Activated naive CD4-positive, alpha-beta T cell treated with anti-CD3 and anti-CD28 coated beads for 36 hours (primary cell): ENCODE results near the gene RFTN2. TPM values are rescaled to one million over a fixed set of nuclear protein-coding genes. Genes with fewer than 3 reads are reported as not detected.
"Not testable (repeated sequence)": the region's sequence is repeated elsewhere in the genome, so short reads cannot be mapped to it uniquely, and the experiment has no call there.

Experiments
- CTCF ChIA-PET: fragments of 350-600 bp; sonication (Branson Sonifier 250); formaldehyde crosslinking; loops from one replicate; lab custom pipeline; 2021; ENCODE audit warnings: antibody characterized with exemption; lab: Charles Lee
- DNase-seq: peaks from one replicate; pipeline ENCODE4 v3.0.0-alpha.2; 2020
- H3K27ac Mint-ChIP-seq: one replicate; pipeline ENCODE4 v1.8.0; 2021; ENCODE audit warnings: mild to moderate bottlenecking, mixed read lengths
- H3K27me3 Mint-ChIP-seq: one replicate; pipeline ENCODE4 v1.8.0; 2021; ENCODE audit warnings: low read depth, mixed read lengths
- H3K36me3 Mint-ChIP-seq: one replicate; pipeline ENCODE4 v1.8.0; 2021; ENCODE audit warnings: low read depth, mixed read lengths
- H3K4me1 Mint-ChIP-seq: one replicate; pipeline ENCODE4 v1.8.0; 2021; ENCODE audit warnings: low read depth, mixed read lengths
- H3K4me3 Mint-ChIP-seq: one replicate; pipeline ENCODE4 v1.8.0; 2021; ENCODE audit warnings: mild to moderate bottlenecking, moderate library complexity, mixed read lengths
- H3K9me3 Mint-ChIP-seq: one replicate; pipeline ENCODE4 v1.8.0; 2021; ENCODE audit warnings: mixed read lengths
- intact Hi-C: fragments of 100-400 bp; cut with micrococcal nuclease; formaldehyde crosslinking; loops from one replicate; pipeline ENCODE4 v1.15.1; 2023
- total RNA-seq, 2 experiments: library from RNA; stranded (reverse); gene quantifications; one replicate each; pipeline ENCODE4 v1.2.3, GENCODE V29; 2021

Gene RFTN2
- total RNA-seq, result not detected

- Mint-ChIP-seq H3K4me3 (no peak within 1 kb of the TSS), H3K9me3 (no peaks in the 10 kb centered on the region), H3K27me3 (peaks cover 2% of the 10 kb centered on the region), H3K4me1 (no peaks in the 10 kb centered on the region), H3K36me3 (no peaks in the 10 kb centered on the region), H3K27ac (no peak within 1 kb of the TSS)
- no peak for DNase-seq
- intact Hi-C loops, result no loop called here
- CTCF ChIA-PET, result no interaction called here
These were observed at the start of gene RFTN2 for GRCh38 chr2:197675246-197675645. RFTN2 (minus strand) TSS chr2:197675587; CDS start chr2:197675458, 129 bp downstream.

GRCh38 chr2:197717863-197718262 is 42.5 kb upstream of the RFTN2 start:
- H3K27ac Mint-ChIP-seq, result no peak overlapping the region
- intact Hi-C loops, result no loop called here

GRCh38 chr2:197713271-197713670 is 37.9 kb upstream of the RFTN2 start:
- Mint-ChIP-seq H3K36me3 (peaks cover 33% of the 10 kb centered on the region), H3K4me3 (no peak overlapping the region), H3K4me1 (peaks cover 36% of the 10 kb centered on the region), H3K27ac (no peak overlapping the region), H3K9me3 (no peaks in the 10 kb centered on the region), H3K27me3 (no peaks in the 10 kb centered on the region)
- intact Hi-C loops, result no loop called here
- CTCF ChIA-PET, result no interaction called here
- DNase-seq, result no peak

More at GRCh38 chr2:197717863-197718262, 42.5 kb upstream of the RFTN2 start:
- no peaks in the 10 kb centered on the region for H3K9me3 Mint-ChIP-seq
- CTCF ChIA-PET, result no interaction called here
- DNase-seq, result no peak
- peaks cover 7% of the 10 kb centered on the region for H3K4me1 Mint-ChIP-seq
- no peaks in the 10 kb centered on the region for H3K27me3 Mint-ChIP-seq
- H3K4me3 Mint-ChIP-seq, result no peak overlapping the region
- peaks cover 10% of the 10 kb centered on the region for H3K36me3 Mint-ChIP-seq

GRCh38 chr2:197711578-197711977 is 36.2 kb upstream of the RFTN2 start:
- Mint-ChIP-seq H3K27ac (no peak overlapping the region), H3K4me3 (no peak overlapping the region), H3K27me3 (no peaks in the 10 kb centered on the region), H3K36me3 (peaks cover 34% of the 10 kb centered on the region), H3K9me3 (no peaks in the 10 kb centered on the region), H3K4me1 (peaks cover 46% of the 10 kb centered on the region)
- CTCF ChIA-PET, result interaction anchor here (1.0 to 1.6 kb wide), 3 partner anchors 67 to 96 kb away, joined by 3 to 5 read pairs (median 3); no protein-coding TSS in a partner anchor
- DNase-seq, result no peak
- intact Hi-C loops, result no loop called here

GRCh38 chr2:197710424-197711042 is 35.1 kb upstream of the RFTN2 start:
- CTCF ChIA-PET, result interaction anchor here (0.5 to 0.6 kb wide), 2 partner anchors 16 to 69 kb away, joined by 3 read pairs; no protein-coding TSS in a partner anchor
- Mint-ChIP-seq H3K27me3 (no peaks in the 10 kb centered on the region), H3K4me1 (peaks cover 45% of the 10 kb centered on the region), H3K27ac (no peak overlapping the region), H3K36me3 (peaks cover 34% of the 10 kb centered on the region), H3K4me3 (no peak overlapping the region), H3K9me3 (no peaks in the 10 kb centered on the region)
- intact Hi-C loops, result no loop called here
- DNase-seq, result no peak

GRCh38 chr2:197709140-197709539 is 33.8 kb upstream of the RFTN2 start:
- Mint-ChIP-seq H3K36me3 (peaks cover 28% of the 10 kb centered on the region), H3K4me3 (peak overlapping the region; percentile 19), H3K4me1 (peaks cover 46% of the 10 kb centered on the region)
- H3K27me3 Mint-ChIP-seq, H3K27ac Mint-ChIP-seq, H3K9me3 Mint-ChIP-seq, DNase-seq: not testable (repeated sequence)
- CTCF ChIA-PET, result interaction anchor here (0.8 to 1.3 kb wide), 2 partner anchors 77 to 418 kb away, joined by 3 read pairs; no protein-coding TSS in a partner anchor
- intact Hi-C loops, result loop anchor here (5.0 to 10.0 kb wide), 6 partner anchors 138 to 1748 kb away; partner anchors contain the start of genes PGAP1 and SATB2

GRCh38 chr2:197708331-197708730 is 32.9 kb upstream of the RFTN2 start:
- CTCF ChIA-PET, result interaction anchor here (1.3 to 3.8 kb wide), 2 partner anchors 71 to 419 kb away, joined by 3 to 22 read pairs; no protein-coding TSS in a partner anchor
- Mint-ChIP-seq H3K27ac (no peak overlapping the region), H3K4me3 (peak overlapping the region; percentile 62), H3K27me3 (no peaks in the 10 kb centered on the region), H3K36me3 (peaks cover 26% of the 10 kb centered on the region), H3K4me1 (peaks cover 49% of the 10 kb centered on the region), H3K9me3 (no peaks in the 10 kb centered on the region)
- intact Hi-C loops, result loop anchor here (1.0 to 10.0 kb wide), 7 partner anchors 139 to 1749 kb away; partner anchors contain the start of genes PGAP1 and SATB2
- no peak for DNase-seq

GRCh38 chr2:197707316-197708213 is 32.2 kb upstream of the RFTN2 start:
- peak overlapping the region; percentile 72 for H3K4me3 Mint-ChIP-seq
- H3K27me3 Mint-ChIP-seq, result no peaks in the 10 kb centered on the region
- CTCF ChIA-PET, result interaction anchor here (0.6 to 3.8 kb wide), 8 partner anchors 59 to 409 kb away, joined by 3 to 22 read pairs (median 3); no protein-coding TSS in a partner anchor
- peaks cover 42% of the 10 kb centered on the region for H3K4me1 Mint-ChIP-seq
- no peaks in the 10 kb centered on the region for H3K9me3 Mint-ChIP-seq
- DNase-seq, result no peak
- intact Hi-C loops, result loop anchor here (1.0 to 10.0 kb wide), 10 partner anchors 70 to 1750 kb away; partner anchors contain the start of genes PGAP1 and SATB2
- H3K27ac Mint-ChIP-seq, result no peak overlapping the region
- peaks cover 26% of the 10 kb centered on the region for H3K36me3 Mint-ChIP-seq

GRCh38 chr2:197706839-197707207 is 31.4 kb upstream of the RFTN2 start:
- DNase-seq, result no peak
- no peaks in the 10 kb centered on the region for H3K9me3 Mint-ChIP-seq
- no peaks in the 10 kb centered on the region for H3K27me3 Mint-ChIP-seq
- peak overlapping the region; percentile 72 for H3K4me3 Mint-ChIP-seq
- peaks cover 42% of the 10 kb centered on the region for H3K4me1 Mint-ChIP-seq
- CTCF ChIA-PET, result interaction anchor here (0.6 to 3.8 kb wide), 9 partner anchors 9 to 410 kb away, joined by 3 to 22 read pairs (median 3); no protein-coding TSS in a partner anchor
- H3K27ac Mint-ChIP-seq, result no peak overlapping the region
- intact Hi-C loops, result loop anchor here (1.0 to 10.0 kb wide), 9 partner anchors 70 to 1750 kb away; partner anchors contain the start of genes PGAP1 and SATB2
- peaks cover 26% of the 10 kb centered on the region for H3K36me3 Mint-ChIP-seq

- intact Hi-C loops, result loop anchor here (1.0 to 10.0 kb wide), 12 partner anchors 98 to 1751 kb away; partner anchors contain the start of genes CCDC150, COQ10B, HSPE1 and MOB4
- Mint-ChIP-seq H3K4me1 (peaks cover 37% of the 10 kb centered on the region), H3K27me3 (no peaks in the 10 kb centered on the region), H3K36me3 (peaks cover 22% of the 10 kb centered on the region), H3K27ac (peak overlapping the region; percentile 61), H3K4me3 (peak overlapping the region; percentile 72), H3K9me3 (no peaks in the 10 kb centered on the region)
- CTCF ChIA-PET, result interaction anchor here (0.6 to 3.8 kb wide), 9 partner anchors 8 to 176 kb away, joined by 3 to 22 read pairs (median 3); no protein-coding TSS in a partner anchor
- DNase-seq, result peak; percentile 43
These were observed 30.8 kb upstream of the RFTN2 start for GRCh38 chr2:197705912-197706838.
